Kidney tubule cell (primary cell): Measurements from ENCODE around the gene CD226.
"Not testable (repeated sequence)": the region's sequence is repeated elsewhere in the genome, so short reads cannot be mapped to it uniquely, and the experiment has no call there.

Source experiments
- DNase-seq: peaks from one replicate; pipeline ENCODE4 v3.0.0-alpha.2; 2018; ENCODE audit warnings: low spot score

CD226 gene

GRCh38 chr18:69872661-69873060 is 75.0 kb downstream of the CD226 start:
- no peak for DNase-seq

DNA sequence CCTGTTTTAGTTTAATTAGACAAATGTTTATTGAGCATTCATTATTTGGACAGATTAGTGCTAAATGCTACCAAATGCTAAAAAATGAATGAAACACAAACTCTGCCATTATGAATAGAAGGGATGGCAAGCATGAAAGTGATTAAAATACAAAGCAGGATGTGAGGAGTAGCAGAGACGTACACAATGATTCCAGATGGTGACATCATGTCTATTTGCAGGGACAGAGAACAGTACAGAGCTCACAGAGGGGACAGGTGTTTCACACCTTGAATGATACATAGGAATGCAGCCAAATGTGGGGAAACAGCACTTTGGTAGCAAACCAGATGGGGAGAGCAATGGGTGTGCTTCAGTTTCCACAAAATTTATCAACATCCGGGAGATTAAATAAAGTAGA is 76.3 kb downstream of the CD226 start:
- no peak for DNase-seq

GRCh38 chr18:69870736-69871135 is 76.9 kb downstream of the CD226 start:
- DNase-seq = no peak

GRCh38 chr18:69866212-69866611 is 81.5 kb downstream of the CD226 start:
- DNase-seq = no peak

DNA sequence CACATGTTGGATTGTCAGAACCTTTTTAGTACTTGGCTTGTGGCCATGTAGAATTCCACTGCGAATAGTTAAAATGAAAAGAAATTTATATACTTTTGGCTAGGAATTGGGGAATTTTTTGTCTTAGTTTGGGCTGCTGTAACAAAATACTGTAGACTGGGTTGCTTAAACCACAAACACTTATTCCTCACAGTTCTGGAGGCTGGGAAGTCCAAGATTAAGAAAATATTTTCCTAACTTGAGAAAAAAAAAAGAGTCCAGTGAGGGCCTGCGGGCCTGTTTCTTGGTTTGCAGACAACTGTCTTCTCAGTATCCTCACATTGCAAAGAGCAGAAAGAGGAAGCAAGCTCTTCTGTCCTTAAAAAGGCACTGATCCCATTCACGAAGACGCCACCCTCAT is 81.9 kb downstream of the CD226 start:
- no peak for DNase-seq

DNA sequence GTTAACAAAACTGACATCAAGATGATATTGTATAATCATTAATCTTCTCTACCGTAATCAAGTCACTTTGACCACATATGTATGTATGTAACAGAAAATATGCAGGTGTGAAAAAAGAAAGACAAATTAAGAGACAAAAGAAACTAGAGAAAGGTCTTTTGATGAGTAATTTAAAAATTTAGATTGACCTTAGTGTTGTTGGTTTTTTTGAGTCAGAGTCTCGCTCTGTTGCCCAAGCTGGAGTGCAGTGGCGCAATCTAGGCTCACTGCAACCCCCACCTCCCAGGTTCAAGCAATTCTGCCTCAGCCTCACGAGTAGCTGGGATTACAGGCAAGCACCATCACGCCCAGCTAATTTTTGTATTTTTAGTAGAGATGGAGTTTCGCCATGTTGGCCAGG is 82.9 kb downstream of the CD226 start:
- not testable (repeated sequence) for DNase-seq

GRCh38 chr18:69858897-69859296 is 88.8 kb downstream of the CD226 start:
- no peak for DNase-seq

DNA sequence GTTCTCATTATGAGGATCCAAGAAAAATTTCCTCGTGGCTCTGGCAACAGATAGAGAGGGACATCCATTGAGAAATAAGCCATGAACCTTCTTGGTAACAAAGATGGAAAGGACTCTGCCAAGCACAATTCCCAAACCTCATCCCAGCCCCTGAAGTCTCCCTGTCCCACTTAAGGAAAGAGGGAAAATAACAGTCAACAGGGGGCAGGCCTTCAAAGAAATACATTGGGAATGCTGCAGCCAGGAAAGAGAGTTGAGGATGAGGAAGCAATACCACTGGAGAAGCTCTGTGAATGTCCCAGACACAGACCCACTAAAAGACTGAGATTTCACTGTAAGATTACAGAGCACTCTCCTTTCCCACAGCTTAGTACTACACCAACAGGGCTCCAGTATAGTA is 93.2 kb downstream of the CD226 start:
- DNase-seq = no peak

- no peak for DNase-seq
These were observed 94.6 kb downstream of the CD226 start for GRCh38 chr18:69853051-69853450.

- DNase-seq = peak; percentile 35
These were observed 101.8 kb downstream of the CD226 start for GRCh38 chr18:69845593-69846506.

GRCh38 chr18:69844656-69845055 is 103.0 kb downstream of the CD226 start:
- DNase-seq = no peak

DNA sequence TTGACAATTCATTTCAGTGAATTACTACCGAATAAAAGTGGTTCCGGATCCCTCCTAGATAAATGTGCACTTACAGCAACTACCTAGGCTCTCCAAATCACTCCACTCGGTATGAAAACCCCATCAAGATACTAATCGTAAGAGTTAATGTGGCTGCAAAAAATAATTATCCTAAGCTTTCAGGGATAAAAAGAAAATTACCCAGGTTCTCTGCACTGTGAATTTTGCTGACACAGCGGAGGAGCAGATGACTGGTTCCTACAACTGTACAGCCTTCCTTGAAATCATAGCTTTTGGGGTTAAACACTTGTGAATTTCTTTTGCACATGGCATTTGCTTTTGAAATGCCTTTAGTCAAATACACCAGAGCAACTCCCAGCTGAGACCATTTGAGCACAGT is 104.7 kb downstream of the CD226 start:
- no peak for DNase-seq

- no peak for DNase-seq
These were observed 106.6 kb downstream of the CD226 start for GRCh38 chr18:69841117-69841516.

- no peak for DNase-seq
These were observed 107.2 kb downstream of the CD226 start for GRCh38 chr18:69840445-69840844.

DNA sequence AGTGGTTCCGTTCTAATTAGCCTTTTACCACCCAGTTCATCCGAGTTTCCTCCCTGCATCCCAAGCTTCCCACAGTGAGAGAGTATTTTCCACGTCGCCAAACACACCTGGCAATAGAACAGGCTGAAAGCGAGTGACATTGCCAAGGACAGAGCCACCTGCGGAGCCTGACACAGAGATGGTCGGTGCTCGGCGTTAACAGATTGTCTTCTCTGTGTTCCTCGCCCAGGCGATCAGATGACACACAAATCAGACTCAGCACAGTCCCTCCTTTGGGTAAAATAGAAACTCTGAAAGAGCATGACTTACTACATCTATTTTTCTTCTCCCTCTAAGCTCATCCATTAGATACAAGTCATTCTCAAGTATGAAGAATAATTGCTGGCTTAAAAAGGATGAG is 107.7 kb downstream of the CD226 start:
- no peak for DNase-seq

- DNase-seq = no peak
These were observed 108.2 kb downstream of the CD226 start for GRCh38 chr18:69839497-69839896.

GRCh38 chr18:69838620-69839411 is 108.9 kb downstream of the CD226 start:
- peak; percentile 4 for DNase-seq

DNA sequence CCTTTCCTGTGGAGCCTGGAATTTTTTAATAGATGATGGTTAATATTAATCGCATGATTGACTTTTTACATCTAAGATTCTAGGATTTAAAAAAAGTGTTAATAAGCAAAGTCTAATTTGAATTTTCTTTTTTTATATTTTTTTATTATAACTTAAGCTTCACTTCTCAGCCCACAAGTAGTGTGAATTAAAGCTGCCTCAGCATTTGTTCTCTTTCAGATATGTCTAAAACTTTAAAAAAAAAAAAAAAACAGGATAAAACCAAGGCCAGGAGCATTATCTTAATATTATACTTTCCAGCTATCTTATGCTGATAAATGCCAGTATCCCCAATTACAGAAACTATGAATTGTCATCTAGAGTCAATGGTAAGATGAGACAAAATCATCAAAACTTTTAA is 109.7 kb downstream of the CD226 start:
- no peak for DNase-seq

GRCh38 chr18:69834980-69835379 is 112.7 kb downstream of the CD226 start:
- not testable (repeated sequence) for DNase-seq

DNA sequence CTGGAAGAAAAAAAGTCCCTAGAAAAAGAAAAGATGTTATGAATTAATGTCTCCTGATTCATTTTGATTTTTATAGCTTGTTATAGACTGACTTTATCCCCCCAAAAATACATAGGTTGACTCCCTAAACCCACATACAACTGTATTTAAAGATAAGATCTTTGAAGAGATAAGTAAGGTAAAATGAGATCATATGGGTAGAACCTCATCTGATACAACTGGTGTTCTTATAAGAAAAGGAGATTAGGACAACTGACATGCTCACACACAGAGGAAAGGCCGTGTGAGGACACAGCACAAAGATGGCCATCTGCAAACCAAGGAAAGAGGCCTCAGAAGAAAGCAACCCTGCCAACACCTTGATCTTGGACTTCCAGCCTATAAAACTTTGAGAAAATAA is 117.5 kb downstream of the CD226 start:
- no peak for DNase-seq

GRCh38 chr18:69820538-69820937 is 127.1 kb downstream of the CD226 start:
- DNase-seq = no peak

DNA sequence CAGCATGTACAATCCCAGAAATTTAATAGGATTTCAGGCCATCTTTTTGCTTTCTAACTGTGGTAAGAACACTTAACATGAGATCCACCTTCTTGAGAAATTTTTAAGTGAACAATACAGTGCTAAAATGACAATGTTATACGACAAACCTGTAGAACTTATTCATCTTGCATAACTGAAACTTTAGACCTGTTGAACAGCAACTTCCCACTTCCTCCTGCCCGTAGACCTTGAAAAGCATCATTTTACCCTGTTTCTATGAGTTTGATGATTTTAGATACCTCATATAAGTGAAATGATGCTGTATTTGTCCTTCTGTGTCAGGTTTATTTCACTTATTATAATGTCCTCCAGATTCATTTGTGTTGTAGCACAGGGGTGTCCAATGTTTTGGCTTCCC is 128.2 kb downstream of the CD226 start:
- no peak for DNase-seq

- no peak for DNase-seq
These were observed 130.2 kb downstream of the CD226 start for GRCh38 chr18:69817335-69817940.
